HG03520 (cell line): ENCODE results near the gene SLC25A28.

Experiments
- ATAC-seq: cut with Tn5 transposase; IDR thresholded peaks from one replicate; pipeline ENCODE4 v1.9.1; 2021; ENCODE audit warnings: mild to moderate bottlenecking, moderate library complexity; ENCODE audit not compliant: unreplicated experiment

Gene SLC25A28, protein sequence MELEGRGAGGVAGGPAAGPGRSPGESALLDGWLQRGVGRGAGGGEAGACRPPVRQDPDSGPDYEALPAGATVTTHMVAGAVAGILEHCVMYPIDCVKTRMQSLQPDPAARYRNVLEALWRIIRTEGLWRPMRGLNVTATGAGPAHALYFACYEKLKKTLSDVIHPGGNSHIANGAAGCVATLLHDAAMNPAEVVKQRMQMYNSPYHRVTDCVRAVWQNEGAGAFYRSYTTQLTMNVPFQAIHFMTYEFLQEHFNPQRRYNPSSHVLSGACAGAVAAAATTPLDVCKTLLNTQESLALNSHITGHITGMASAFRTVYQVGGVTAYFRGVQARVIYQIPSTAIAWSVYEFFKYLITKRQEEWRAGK

GRCh38 chr10:99619851-99620710, at the start of gene SLC25A28:
SLC25A28 (minus strand) TSS chr10:99620439; CDS start chr10:99620335, 104 bp downstream.
- peak; percentile 79 for ATAC-seq

GRCh38 chr10:99667108-99667751, 47.0 kb upstream of the SLC25A28 start:
- no peak for ATAC-seq

- ATAC-seq, result no peak
Measured at GRCh38 chr10:99665304-99665703, 45.1 kb upstream of the SLC25A28 start.

GRCh38 chr10:99661377-99661763, 41.1 kb upstream of the SLC25A28 start:
- ATAC-seq, result no peak

DNA sequence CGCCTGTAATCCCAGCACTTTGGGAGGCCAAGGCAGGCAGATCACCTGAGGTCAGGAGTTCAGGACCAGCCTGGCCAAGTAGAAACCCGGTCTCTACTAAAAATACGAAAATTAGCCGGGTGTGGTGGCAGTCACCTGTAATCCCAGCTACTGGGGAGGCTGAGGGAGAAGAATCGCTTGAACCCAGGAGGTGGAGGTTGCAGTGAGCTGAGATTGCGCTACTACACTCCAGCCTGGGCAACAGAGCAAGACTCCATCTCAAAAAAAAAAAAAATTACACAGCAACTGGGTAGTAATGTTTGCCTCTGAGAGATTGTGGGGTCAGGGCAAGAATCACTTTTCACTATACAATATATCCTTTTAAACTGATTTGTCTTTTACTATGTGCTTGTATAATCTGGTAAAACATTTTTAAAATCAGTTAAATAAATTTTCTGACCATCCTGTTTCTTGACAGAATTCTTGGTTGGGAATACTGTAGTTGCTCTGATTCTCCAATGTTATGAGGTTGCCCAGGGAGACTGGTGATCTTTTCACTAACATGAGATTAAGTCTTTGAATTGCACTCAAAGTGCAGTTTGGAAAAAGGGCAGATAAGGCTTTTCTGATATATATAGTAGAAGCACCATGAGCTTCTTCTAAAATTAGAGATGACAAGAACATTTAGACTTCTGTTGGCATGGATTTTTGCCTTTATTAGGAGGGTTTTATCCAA, 40.6 kb upstream of the SLC25A28 start:
- ATAC-seq, result no peak

DNA sequence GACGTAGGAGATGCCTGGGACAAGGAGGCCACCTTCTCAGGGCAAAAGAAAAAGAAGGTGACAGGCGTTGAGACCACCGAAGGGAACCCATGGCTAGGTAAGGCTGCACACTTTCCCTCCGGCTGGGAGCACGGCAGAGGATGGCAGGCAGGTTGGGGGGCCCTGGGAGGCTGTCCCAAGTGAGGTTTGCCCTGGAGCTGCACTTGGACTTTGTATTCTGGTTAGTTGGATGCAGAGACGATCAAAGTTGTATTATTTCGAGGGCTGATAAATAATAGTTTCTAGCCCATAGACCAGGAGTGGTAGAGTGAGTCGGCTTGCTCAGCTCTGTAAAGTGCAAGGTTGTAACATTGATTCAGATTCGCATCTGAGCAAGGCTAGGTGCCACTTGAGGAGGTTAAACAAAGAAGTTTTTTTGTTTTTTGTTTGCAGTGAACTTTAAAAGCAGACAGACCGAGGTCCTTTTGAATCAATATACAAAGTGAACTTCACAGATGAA, 39.7 kb upstream of the SLC25A28 start:
- ATAC-seq, result no peak

GRCh38 chr10:99659031-99659867, 39.0 kb upstream of the SLC25A28 start, which contains the start of gene ENTPD7:
ENTPD7 (plus strand) TSS chr10:99659509; CDS start chr10:99659957, 448 bp downstream.
- ATAC-seq, result peak; percentile 99

DNA sequence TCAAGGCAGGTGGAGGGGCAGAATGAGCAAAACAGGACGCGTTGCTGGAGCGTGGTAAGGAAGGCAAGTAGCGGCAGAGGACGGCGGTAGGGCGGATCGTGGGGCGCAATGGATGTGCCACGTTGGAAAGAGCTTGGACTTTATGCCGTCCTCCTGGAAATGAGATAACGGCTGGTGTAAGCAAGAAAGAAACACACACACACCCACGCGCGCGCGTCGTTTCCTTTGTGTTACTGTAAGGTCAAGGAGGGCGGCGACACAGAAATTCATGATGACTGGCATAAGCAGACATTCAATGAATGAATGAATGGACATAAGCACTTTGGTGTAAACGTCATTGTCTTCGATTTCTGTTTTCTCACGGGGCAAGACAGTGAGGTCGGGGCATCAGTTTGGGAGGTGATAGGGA, 38.4 kb upstream of the SLC25A28 start:
- ATAC-seq, result no peak

DNA sequence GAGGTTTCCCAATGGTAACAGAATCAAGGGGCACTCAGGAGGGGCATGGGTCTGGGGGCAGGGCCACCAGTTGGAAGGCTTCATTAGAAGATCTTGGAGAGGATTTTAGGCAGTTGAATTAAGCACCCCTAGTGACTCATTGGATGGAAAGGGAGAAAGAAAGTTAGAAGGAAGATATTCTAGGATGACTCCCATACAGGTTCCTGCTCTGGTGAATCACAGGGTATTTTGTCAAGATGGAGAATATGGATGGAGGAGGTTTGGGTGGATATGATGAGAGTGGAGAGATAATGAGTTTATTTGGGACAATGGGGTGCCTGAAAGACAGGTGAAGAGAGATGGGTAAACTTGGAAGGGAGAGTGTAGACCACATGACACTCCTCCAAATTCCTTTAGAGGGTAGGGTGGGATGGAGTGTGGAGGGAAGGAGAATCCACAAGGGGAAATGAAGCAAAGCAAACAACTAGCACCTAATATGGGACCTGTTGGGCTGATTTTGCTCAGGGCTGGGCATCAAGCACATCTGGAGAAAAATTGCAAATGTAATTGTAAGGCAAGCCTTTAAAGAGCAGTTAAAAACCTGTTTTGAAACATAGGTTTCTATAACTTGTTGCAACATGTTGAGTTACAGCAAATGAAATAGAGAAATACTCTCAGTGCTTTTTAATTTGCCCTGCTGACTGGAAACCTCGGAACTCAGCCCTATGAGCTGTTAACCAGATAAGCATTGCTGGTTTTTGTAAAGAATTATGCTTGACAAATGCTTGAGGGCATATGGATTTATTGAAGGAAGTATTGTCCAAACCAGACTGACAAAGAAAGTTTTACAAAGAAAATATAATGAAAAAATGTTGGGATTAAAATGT, 36.2 kb upstream of the SLC25A28 start:
- no peak for ATAC-seq

DNA sequence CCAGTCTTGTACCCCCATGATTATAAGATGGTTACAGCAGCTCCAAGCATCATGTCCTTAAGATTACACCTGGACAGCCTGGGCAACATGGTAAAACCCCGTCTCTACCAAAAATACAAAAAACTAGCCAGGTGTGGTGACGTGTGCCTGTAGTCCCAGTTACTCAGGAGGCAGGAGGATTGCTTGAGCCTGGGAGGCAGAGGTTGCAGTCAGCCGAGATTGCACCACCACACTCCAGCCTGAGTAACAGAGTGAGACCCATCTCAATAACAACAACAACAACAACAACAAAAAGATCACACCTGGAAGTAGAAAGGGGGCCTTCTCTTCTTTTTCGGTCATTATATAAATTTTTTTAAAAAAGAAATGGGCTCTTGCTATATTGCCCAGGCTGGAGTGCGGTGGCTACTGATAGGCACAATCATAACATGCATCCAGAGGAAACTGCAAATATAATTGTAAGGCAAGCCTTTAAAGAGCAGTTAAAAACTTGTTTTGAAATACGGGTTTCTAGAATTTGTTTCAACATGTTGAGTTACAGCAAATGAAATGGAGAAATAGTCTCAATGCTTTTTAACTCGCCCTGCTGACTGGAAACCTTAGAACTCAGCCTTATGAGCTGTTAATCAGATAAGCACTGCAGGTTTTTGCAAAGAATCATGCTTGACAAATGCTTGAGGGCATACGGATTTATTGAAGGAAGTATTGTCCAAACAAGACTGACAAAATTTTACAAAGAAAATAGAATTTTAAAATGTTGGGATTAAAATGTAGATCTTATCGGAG, 34.3 kb upstream of the SLC25A28 start:
- no peak for ATAC-seq

DNA sequence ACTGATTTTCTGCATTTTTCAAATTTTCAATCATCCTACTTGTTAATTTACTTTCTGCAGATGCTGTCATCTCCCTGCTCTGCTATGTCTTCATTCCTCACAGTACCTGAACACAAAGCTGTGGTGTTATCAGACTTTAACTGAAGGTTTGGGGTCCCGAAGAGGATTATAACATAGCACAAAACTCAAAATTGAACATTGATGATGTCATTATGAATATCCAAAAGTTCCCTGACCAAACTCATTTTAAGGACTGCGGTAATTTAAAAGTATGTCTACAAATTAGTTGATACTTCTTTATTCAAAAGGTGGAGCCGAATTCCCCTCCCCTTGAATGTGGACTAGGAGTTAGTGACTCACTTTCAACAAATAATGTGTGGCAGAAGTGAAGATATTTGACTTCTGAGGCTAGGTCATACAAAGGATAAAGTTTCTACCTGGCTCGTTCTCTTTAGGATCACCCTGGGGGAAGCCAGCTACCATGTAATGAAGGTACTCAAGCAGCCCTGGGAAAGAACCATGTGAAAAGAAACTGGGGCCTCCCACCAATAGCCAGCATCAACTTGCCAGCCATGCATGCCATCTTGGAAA, 32.7 kb upstream of the SLC25A28 start:
- ATAC-seq, result no peak

- ATAC-seq, result no peak
Measured at GRCh38 chr10:99648717-99649116, 28.5 kb upstream of the SLC25A28 start.

- no peak for ATAC-seq
Measured at GRCh38 chr10:99647601-99648151, 27.4 kb upstream of the SLC25A28 start.

GRCh38 chr10:99633832-99634231, 13.6 kb upstream of the SLC25A28 start:
- no peak for ATAC-seq

DNA sequence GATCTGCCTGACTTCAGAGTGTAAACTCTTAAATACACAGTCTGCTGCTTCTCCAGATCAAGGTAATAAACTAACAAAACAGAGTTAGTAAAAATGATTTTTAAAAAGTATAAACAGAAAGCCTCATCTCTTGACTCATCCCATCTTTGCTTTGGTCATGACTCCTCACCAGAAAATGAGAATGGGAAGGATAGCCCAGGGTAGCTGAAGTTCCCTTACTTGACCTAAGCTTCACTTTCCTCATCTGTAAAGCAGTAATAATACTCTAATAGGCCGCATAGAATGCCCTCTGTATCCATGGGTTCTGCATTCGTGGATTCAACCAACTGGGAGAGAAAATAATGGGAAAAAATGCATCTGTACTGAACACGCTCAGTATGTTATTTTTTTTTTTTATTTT, 11.3 kb upstream of the SLC25A28 start:
- ATAC-seq, result no peak

- ATAC-seq, result no peak
Measured at GRCh38 chr10:99630991-99631390, 10.8 kb upstream of the SLC25A28 start.

DNA sequence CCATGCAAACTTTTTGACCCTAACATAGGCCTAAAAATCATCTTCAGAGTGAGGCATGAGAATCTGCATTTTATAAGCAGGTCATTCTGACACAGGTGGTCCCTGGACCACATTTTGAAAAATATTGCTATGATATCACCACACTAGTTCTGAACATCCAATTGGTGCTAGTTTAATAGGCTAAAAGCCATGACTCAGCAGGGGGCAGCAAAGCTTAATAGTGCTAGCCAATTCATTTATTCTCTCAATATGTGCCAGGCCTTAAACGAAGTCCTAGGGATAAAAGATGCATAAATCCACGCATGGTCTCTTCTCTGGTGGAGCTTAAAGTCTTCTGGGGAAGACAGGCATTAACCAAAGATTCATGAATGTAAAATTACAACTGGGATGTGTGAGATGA, 10.2 kb upstream of the SLC25A28 start:
- no peak for ATAC-seq
